ENCODE measurements around the gene FHL2. TPM values are rescaled to one million over a fixed set of nuclear protein-coding genes. Genes with fewer than 3 reads are reported as not detected.
A peak's percentile ranks its signal among the peaks of the same experiment; 100 is the strongest.

Gene FHL2
- total RNA-seq, 1 experiment from 2014 or later, result 109 TPM

GRCh38 chr2:105339414-105339813 lies 59.4 kb downstream of the FHL2 start:
- H3K27ac ChIP-seq, result no peak overlapping the region
- BruUV-seq (replicated peaks), result no TSS peak
- CTCF ChIA-PET, result no interaction called here
- peaks cover 33% of the 10 kb centered on the region for H3K36me3 ChIP-seq (ENCODE audit: low read depth)
- peaks cover 18% of the 10 kb centered on the region for H3F3A ChIP-seq (ENCODE audit: insufficient read depth, low read depth)
- no peak for DNase-seq
- H3K79me2 ChIP-seq (ENCODE audit: low read depth), result peaks cover 52% of the 10 kb centered on the region
- no peaks in the 10 kb centered on the region for H3K27me3 ChIP-seq (ENCODE audit: insufficient read depth, low read depth)
- no peak overlapping the region for H2AFZ ChIP-seq
- peak overlapping the region; percentile 89 for H3K4me2 ChIP-seq
- no peak overlapping the region; the same call in 1 of the 2 replicates for H3K4me3 ChIP-seq
- H4K20me1 ChIP-seq (ENCODE audit: insufficient read depth), result peaks cover under 1% of the 10 kb centered on the region; the same call in 1 of the 2 replicates
- H3K9me2 ChIP-seq (ENCODE audit: insufficient read depth), result no peaks in the 10 kb centered on the region
- intact Hi-C loops (cut with micrococcal nuclease; ENCODE audit: unreplicated experiment), result no loop called here
- POLR2A ChIA-PET (ENCODE audit: unreplicated experiment), result interaction anchor here (0.5 kb wide), 1 partner anchor 151 kb away, joined by 6 read pairs; no protein-coding TSS in a partner anchor
- TF ChIP-seq, protein P1, sequence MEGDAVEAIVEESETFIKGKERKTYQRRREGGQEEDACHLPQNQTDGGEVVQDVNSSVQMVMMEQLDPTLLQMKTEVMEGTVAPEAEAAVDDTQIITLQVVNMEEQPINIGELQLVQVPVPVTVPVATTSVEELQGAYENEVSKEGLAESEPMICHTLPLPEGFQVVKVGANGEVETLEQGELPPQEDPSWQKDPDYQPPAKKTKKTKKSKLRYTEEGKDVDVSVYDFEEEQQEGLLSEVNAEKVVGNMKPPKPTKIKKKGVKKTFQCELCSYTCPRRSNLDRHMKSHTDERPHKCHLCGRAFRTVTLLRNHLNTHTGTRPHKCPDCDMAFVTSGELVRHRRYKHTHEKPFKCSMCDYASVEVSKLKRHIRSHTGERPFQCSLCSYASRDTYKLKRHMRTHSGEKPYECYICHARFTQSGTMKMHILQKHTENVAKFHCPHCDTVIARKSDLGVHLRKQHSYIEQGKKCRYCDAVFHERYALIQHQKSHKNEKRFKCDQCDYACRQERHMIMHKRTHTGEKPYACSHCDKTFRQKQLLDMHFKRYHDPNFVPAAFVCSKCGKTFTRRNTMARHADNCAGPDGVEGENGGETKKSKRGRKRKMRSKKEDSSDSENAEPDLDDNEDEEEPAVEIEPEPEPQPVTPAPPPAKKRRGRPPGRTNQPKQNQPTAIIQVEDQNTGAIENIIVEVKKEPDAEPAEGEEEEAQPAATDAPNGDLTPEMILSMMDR (conservative IDR thresholded peaks at IDR 0.05), result no peak
- TF ChIP-seq EZH2 (IDR thresholded peaks at IDR 0.05; ENCODE audit: low read depth), result no peak
- no peaks in the 10 kb centered on the region for H3K9me3 ChIP-seq (ENCODE audit: insufficient read depth, low read depth)
- H3K4me1 ChIP-seq (replicated peaks; ENCODE audit: insufficient read depth), result peaks cover 20% of the 10 kb centered on the region

GRCh38 chr2:105338020-105338385 lies 60.8 kb downstream of the FHL2 start:
- intact Hi-C loops (cut with micrococcal nuclease; ENCODE audit: unreplicated experiment), result no loop called here
- no peak overlapping the region for H3K27ac ChIP-seq
- no peak for TF ChIP-seq EZH2 (IDR thresholded peaks at IDR 0.05; ENCODE audit: low read depth)
- TF ChIP-seq, protein P1 (conservative IDR thresholded peaks at IDR 0.05), result no peak
- no peaks in the 10 kb centered on the region; the same call in 1 of the 2 replicates for H4K20me1 ChIP-seq (ENCODE audit: insufficient read depth)
- H3K36me3 ChIP-seq (ENCODE audit: low read depth), result peaks cover 28% of the 10 kb centered on the region
- no peaks in the 10 kb centered on the region for H3K9me2 ChIP-seq (ENCODE audit: insufficient read depth)
- peak overlapping the region; percentile 100 for H3K4me3 ChIP-seq
- TSS peak; percentile 47 for BruUV-seq (replicated peaks)
- peak overlapping the region; percentile 89 for H3K4me2 ChIP-seq
- H3K9me3 ChIP-seq (ENCODE audit: insufficient read depth, low read depth), result no peaks in the 10 kb centered on the region
- ChIA-PET POLR2A (ENCODE audit: unreplicated experiment) (interaction anchor here (0.6 to 0.7 kb wide), 2 partner anchors 18 to 203 kb away, joined by 5 to 13 read pairs; no protein-coding TSS in a partner anchor), CTCF (no interaction called here)
- H3K4me1 ChIP-seq (replicated peaks; ENCODE audit: insufficient read depth), result peaks cover 20% of the 10 kb centered on the region
- H3K79me2 ChIP-seq (ENCODE audit: low read depth), result peaks cover 52% of the 10 kb centered on the region
- no peaks in the 10 kb centered on the region for H3K27me3 ChIP-seq (ENCODE audit: insufficient read depth, low read depth)
- peaks cover 9% of the 10 kb centered on the region; the same call in 1 of the 2 replicates for H3F3A ChIP-seq (ENCODE audit: insufficient read depth, low read depth)
- H2AFZ ChIP-seq, result peak overlapping the region; percentile 93
- DNase-seq, result no peak

- Histone ChIP-seq H3F3A (ENCODE audit: insufficient read depth, low read depth) (peaks cover 9% of the 10 kb centered on the region; the same call in 1 of the 2 replicates), H3K36me3 (ENCODE audit: low read depth) (peaks cover 23% of the 10 kb centered on the region; the same call in 1 of the 2 replicates), H3K4me3 (peak within 1 kb of the TSS; percentile 100), H3K9me3 (ENCODE audit: insufficient read depth, low read depth) (no peaks in the 10 kb centered on the region), H3K9me2 (ENCODE audit: insufficient read depth) (no peaks in the 10 kb centered on the region), H2AFZ (peak within 1 kb of the TSS; percentile 96), H3K4me2 (peak within 1 kb of the TSS; percentile 89), H3K4me1 (replicated peaks; ENCODE audit: insufficient read depth) (peaks cover 20% of the 10 kb centered on the region), H3K79me2 (ENCODE audit: low read depth) (peaks cover 52% of the 10 kb centered on the region), H4K20me1 (ENCODE audit: insufficient read depth) (no peaks in the 10 kb centered on the region; the same call in 1 of the 2 replicates), H3K27me3 (ENCODE audit: insufficient read depth, low read depth) (no peaks in the 10 kb centered on the region), H3K27ac (peak within 1 kb of the TSS; percentile 98)
- ChIA-PET POLR2A (ENCODE audit: unreplicated experiment) (interaction anchor here (0.6 to 0.7 kb wide), 2 partner anchors 18 to 204 kb away, joined by 5 to 13 read pairs; no protein-coding TSS in a partner anchor), CTCF (no interaction called here)
- TF ChIP-seq, protein P1 (conservative IDR thresholded peaks at IDR 0.05), result no peak
- TF ChIP-seq EZH2 (IDR thresholded peaks at IDR 0.05; ENCODE audit: low read depth), result no peak
- intact Hi-C loops (cut with micrococcal nuclease; ENCODE audit: unreplicated experiment), result no loop called here
- peak; percentile 63 to 77 for DNase-seq
- no TSS peak for BruUV-seq (replicated peaks)
Measured at GRCh38 chr2:105337122-105338019, 61.5 kb downstream of the FHL2 start, which contains the start of gene C2orf49. Gene C2orf49, plus strand, starts transcription at chr2:105337540. Its CDS starts 48 bp downstream, at chr2:105337588.
